Kidney epithelial cell (primary cell): ENCODE data around the gene KNTC1. TPM values are rescaled to one million over a fixed set of nuclear protein-coding genes. Genes with fewer than 3 reads are reported as not detected.

Experiments
- DNase-seq: peaks from one replicate; pipeline ENCODE4 v3.0.0-alpha.2; 2010; ENCODE audit warnings: low read depth
- H3K27me3 ChIP-seq: 2 replicates; pipeline ENCODE4 v1.6.0; 2011; ENCODE audit warnings: low read length; ENCODE audit not compliant: control insufficient read depth, insufficient read depth
- H3K36me3 ChIP-seq: 2 replicates; pipeline ENCODE4 v1.5.1; 2011; ENCODE audit warnings: low read length; ENCODE audit not compliant: control insufficient read depth, insufficient read depth
- H3K4me3 ChIP-seq: 2 replicates; pipeline ENCODE4 v1.5.1; 2011; ENCODE audit warnings: low read depth, mild to moderate bottlenecking, control low read depth, low read length
- CTCF ChIP-seq: IDR thresholded peaks from 2 replicates; pipeline ENCODE4 v1.5.1; 2011; ENCODE audit warnings: mild to moderate bottlenecking, moderate library complexity, low read length, control low read depth, inconsistent platforms; ENCODE audit not compliant: insufficient read depth, poor library complexity, severe bottlenecking
- total RNA-seq: library from RNA; depleted of rRNA; stranded (reverse); fragments of >200 nt; gene quantifications from 2 replicates; pipeline ENCODE4 v1.2.3, GENCODE V29; 2015

KNTC1 gene
- total RNA-seq, 1 donor from 2014 or later = 12.4 TPM

- Histone ChIP-seq H3K27me3 (no peaks in the 10 kb centered on the region), H3K36me3 (no peaks in the 10 kb centered on the region), H3K4me3 (no peak overlapping the region)
- no peak for DNase-seq
- no peak for TF ChIP-seq CTCF
Measured at GRCh38 chr12:122604993-122605392, 77.9 kb downstream of the KNTC1 start.

GRCh38 chr12:122609732-122610131 is 82.7 kb downstream of the KNTC1 start:
- Histone ChIP-seq H3K27me3 (no peaks in the 10 kb centered on the region), H3K4me3 (no peak overlapping the region), H3K36me3 (no peaks in the 10 kb centered on the region)
- no peak for TF ChIP-seq CTCF
- no peak for DNase-seq

- Histone ChIP-seq H3K4me3 (no peak overlapping the region), H3K27me3 (no peaks in the 10 kb centered on the region), H3K36me3 (no peaks in the 10 kb centered on the region)
- DNase-seq = no peak
- TF ChIP-seq CTCF = no peak
Measured at GRCh38 chr12:122610207-122610606, 83.2 kb downstream of the KNTC1 start.

GRCh38 chr12:122610911-122611310 is 83.9 kb downstream of the KNTC1 start:
- H3K27me3 ChIP-seq = no peaks in the 10 kb centered on the region
- H3K4me3 ChIP-seq = no peak overlapping the region
- H3K36me3 ChIP-seq = no peaks in the 10 kb centered on the region
- DNase-seq = peak; percentile 4
- no peak for TF ChIP-seq CTCF

- Histone ChIP-seq H3K27me3 (no peaks in the 10 kb centered on the region), H3K4me3 (no peak overlapping the region), H3K36me3 (no peaks in the 10 kb centered on the region)
- DNase-seq = no peak
- no peak for TF ChIP-seq CTCF
Measured at GRCh38 chr12:122614839-122615238, 87.8 kb downstream of the KNTC1 start.

GRCh38 chr12:122615780-122616179 is 88.7 kb downstream of the KNTC1 start:
- no peak for DNase-seq
- no peaks in the 10 kb centered on the region for H3K27me3 ChIP-seq
- no peak for TF ChIP-seq CTCF
- H3K4me3 ChIP-seq = no peak overlapping the region
- H3K36me3 ChIP-seq = no peaks in the 10 kb centered on the region
